Stimulated activated memory B cell treated with anti-CD40 and anti-IgM and Interleukin-4, amounts not matched to agents 10 μg/mL and 1 μg/mL and 100 μg/mL, for 72 hours (primary cell): ENCODE data around the gene GNAI2.
"Not testable (repeated sequence)": the region's sequence is repeated elsewhere in the genome, so short reads cannot be mapped to it uniquely, and the experiment has no call there.

Source experiments
- ATAC-seq: fragments of 150-1000 bp; cut with Tn5 transposase; 2 replicates; pipeline ENCODE4 v1.10.0; 2021
- H3K27ac Mint-ChIP-seq: one replicate; pipeline ENCODE4 v1.8.0; 2022; ENCODE audit warnings: mild to moderate bottlenecking, mixed read lengths
- H3K27me3 Mint-ChIP-seq: one replicate; pipeline ENCODE4 v1.8.0; 2022; ENCODE audit warnings: mixed read lengths
- H3K36me3 Mint-ChIP-seq: one replicate; pipeline ENCODE4 v1.8.0; 2022; ENCODE audit warnings: mixed read lengths
- H3K4me1 Mint-ChIP-seq: one replicate; pipeline ENCODE4 v1.8.0; 2022; ENCODE audit warnings: mixed read lengths
- H3K4me3 Mint-ChIP-seq: one replicate; pipeline ENCODE4 v1.8.0; 2022; ENCODE audit warnings: mild to moderate bottlenecking, moderate library complexity, mixed read lengths
- H3K9me3 Mint-ChIP-seq: one replicate; pipeline ENCODE4 v1.8.0; 2022; ENCODE audit warnings: mixed read lengths

GNAI2 gene

DNA sequence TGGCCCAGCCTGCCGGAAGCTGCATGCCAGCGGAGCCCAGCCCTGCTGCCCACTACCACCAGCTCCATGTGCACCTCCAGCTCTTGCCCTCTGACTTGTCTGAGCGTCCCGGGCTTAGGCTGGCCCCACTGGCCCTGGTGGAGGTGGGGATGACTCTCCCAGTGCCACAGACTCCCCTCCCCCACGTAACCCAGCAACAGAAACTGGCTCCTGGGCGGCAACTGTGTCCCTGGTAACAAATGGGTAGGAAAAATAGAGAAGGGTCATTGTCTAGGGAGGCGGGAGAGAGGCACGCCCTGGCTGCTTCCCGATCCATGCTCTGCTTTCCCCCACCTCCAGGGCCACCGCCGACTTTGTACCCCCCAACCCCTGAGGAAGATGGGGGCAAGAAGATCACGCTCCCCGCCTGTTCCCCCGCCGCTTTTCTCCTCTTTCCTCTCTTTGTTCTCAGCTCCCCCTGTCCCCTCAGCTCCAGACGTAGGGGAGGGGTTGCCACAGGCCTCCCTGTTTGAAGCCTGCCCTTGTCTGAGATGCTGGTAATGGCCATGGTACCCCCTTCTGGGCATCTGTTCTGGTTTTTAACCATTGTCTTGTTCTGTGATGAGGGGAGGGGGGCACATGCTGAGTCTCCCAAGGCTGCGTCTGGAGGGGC is 22.2 kb downstream of the GNAI2 start:
- Mint-ChIP-seq H3K27ac (no peak overlapping the region), H3K4me1 (peaks cover 35% of the 10 kb centered on the region)

DNA sequence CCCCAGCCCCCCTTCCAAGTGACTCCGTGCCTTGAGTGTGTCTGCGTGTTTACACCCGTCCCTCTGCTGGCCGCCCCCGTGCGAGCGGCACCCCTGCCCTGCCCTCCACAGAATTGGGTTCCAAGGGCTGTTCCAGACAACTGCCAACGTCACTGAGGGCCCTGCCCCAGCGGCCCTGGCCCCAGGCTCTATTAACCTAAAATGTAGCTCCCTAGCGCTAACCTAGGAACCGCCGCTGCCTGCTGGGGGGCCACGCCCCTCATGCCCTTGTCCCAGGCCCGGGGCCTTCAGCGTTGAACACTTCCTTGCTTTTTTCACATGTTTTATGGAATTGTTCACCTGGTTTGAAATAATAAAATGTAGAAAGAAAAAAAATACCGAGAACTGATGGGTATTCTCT is 23.0 kb downstream of the GNAI2 start:
- no peak for ATAC-seq
- Mint-ChIP-seq H3K4me1 (peaks cover 27% of the 10 kb centered on the region), H3K9me3 (no peaks in the 10 kb centered on the region), H3K27me3 (peaks cover 2% of the 10 kb centered on the region), H3K4me3 (no peak overlapping the region), H3K36me3 (peaks cover 36% of the 10 kb centered on the region), H3K27ac (peak overlapping the region; percentile 45)

More for the DNA sequence above, 22.2 kb downstream of the GNAI2 start:
- Mint-ChIP-seq H3K4me3 (no peak overlapping the region), H3K9me3 (no peaks in the 10 kb centered on the region), H3K27me3 (no peaks in the 10 kb centered on the region), H3K36me3 (peaks cover 43% of the 10 kb centered on the region)
- no peak for ATAC-seq

- H3K27ac Mint-ChIP-seq, result peak overlapping the region; percentile 45
- H3K4me1 Mint-ChIP-seq, result peaks cover 22% of the 10 kb centered on the region
- peak; percentile 17 for ATAC-seq
- H3K27me3 Mint-ChIP-seq, result peaks cover 8% of the 10 kb centered on the region
- no peaks in the 10 kb centered on the region for H3K9me3 Mint-ChIP-seq
- peak overlapping the region; percentile 63 for H3K4me3 Mint-ChIP-seq
- peaks cover 34% of the 10 kb centered on the region for H3K36me3 Mint-ChIP-seq
Measured at GRCh38 chr3:50259432-50260026, 23.5 kb downstream of the GNAI2 start.

DNA sequence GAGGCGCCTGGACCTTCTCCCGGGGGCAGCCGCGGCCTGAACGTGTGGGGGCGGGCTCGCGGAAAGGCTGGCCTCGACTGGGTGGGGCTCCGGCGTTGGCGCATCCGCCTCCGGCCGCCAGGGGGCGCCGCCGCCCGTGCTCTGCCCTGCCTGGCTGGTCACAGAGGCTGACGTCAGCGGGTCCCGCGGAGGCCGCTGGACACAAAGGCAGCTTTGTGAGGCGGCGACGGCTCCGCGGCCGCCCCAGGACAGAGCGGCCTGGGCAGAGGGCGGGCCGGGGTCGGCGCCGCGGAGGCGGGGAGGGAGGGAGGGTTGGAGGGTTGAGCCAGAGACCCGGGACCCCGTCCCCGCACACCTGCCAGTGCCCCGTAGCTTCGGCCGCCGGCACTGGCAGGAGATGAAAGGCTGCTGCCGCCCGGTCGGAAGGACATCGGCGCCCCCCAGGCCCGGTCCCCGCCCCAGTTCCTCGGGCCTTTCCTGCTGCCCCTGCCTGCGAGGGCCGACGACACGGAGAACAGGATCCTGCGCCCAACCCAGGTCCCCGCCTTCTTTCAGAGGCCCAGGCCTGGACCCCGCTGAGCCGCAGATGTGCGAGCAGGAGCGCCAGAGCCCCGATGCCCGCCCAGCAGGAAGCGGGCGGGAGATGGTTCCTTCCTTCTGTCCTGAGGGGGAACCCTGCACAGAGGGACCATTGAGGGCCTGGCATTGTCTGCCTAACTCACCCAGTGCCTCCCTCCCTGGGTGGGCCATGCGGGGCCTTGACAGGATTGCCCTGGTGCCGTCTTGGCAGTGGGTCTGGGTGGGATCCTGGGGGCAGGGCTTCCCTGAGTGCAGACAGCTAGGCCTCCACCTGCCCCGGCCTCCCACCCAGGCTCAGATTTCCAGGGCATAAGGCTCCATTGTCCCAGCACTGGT is 24.3 kb downstream of the GNAI2 start:
- Mint-ChIP-seq H3K9me3 (no peaks in the 10 kb centered on the region), H3K4me1 (peaks cover 17% of the 10 kb centered on the region), H3K4me3 (peak overlapping the region; percentile 77), H3K27me3 (peaks cover 9% of the 10 kb centered on the region), H3K36me3 (peaks cover 30% of the 10 kb centered on the region), H3K27ac (peak overlapping the region; percentile 45)
- ATAC-seq, result peak; percentile 96

GRCh38 chr3:50260942-50261441 is 25.0 kb downstream of the GNAI2 start:
- Mint-ChIP-seq H3K4me3 (peak overlapping the region; percentile 77), H3K4me1 (peaks cover 17% of the 10 kb centered on the region), H3K27ac (peak overlapping the region; percentile 45)

DNA sequence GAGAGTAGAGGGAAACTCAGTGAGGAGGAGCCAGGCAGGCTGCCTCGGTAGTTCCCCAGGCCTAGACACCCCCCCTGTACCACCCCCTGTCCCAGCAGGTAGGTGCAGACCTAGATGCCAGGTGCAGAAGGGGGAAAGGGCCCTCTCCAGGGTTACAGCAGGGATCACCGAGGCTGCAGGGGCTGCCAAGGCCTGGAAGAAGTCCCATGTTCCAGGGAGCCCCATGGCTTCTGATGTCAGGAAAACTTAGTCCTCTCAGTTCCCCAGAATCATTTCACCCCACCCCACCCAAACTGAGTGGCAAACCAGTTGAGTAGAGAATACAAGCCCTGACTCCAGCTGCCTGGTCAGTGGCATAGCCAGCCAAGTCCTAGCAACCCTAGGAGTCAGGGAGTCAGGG is 25.5 kb downstream of the GNAI2 start:
- H3K36me3 Mint-ChIP-seq, result peaks cover 28% of the 10 kb centered on the region
- no peaks in the 10 kb centered on the region for H3K9me3 Mint-ChIP-seq
- ATAC-seq, result no peak
- H3K4me1 Mint-ChIP-seq, result peaks cover 17% of the 10 kb centered on the region
- no peak overlapping the region for H3K4me3 Mint-ChIP-seq
- no peak overlapping the region for H3K27ac Mint-ChIP-seq
- H3K27me3 Mint-ChIP-seq, result peaks cover 9% of the 10 kb centered on the region

More at GRCh38 chr3:50260942-50261441, 25.0 kb downstream of the GNAI2 start:
- ATAC-seq, result no peak
- Mint-ChIP-seq H3K27me3 (peaks cover 9% of the 10 kb centered on the region), H3K36me3 (peaks cover 30% of the 10 kb centered on the region), H3K9me3 (no peaks in the 10 kb centered on the region)

GRCh38 chr3:50262200-50262599 is 26.2 kb downstream of the GNAI2 start:
- not testable (repeated sequence) for H3K27me3 Mint-ChIP-seq, H3K4me3 Mint-ChIP-seq, H3K9me3 Mint-ChIP-seq, H3K27ac Mint-ChIP-seq, ATAC-seq
- H3K36me3 Mint-ChIP-seq, result peaks cover 21% of the 10 kb centered on the region
- H3K4me1 Mint-ChIP-seq, result peaks cover 17% of the 10 kb centered on the region

- peaks cover 15% of the 10 kb centered on the region for H3K36me3 Mint-ChIP-seq
- no peak overlapping the region for H3K4me3 Mint-ChIP-seq
- peaks cover 9% of the 10 kb centered on the region for H3K27me3 Mint-ChIP-seq
- ATAC-seq, result no peak
- H3K27ac Mint-ChIP-seq, result no peak overlapping the region
- H3K9me3 Mint-ChIP-seq, result no peaks in the 10 kb centered on the region
- H3K4me1 Mint-ChIP-seq, result peaks cover 17% of the 10 kb centered on the region
Measured at GRCh38 chr3:50262778-50263177, 26.8 kb downstream of the GNAI2 start.

- H3K9me3 Mint-ChIP-seq, result no peaks in the 10 kb centered on the region
- peak overlapping the region; percentile 37 for H3K27ac Mint-ChIP-seq
- H3K27me3 Mint-ChIP-seq, result peaks cover 9% of the 10 kb centered on the region
- ATAC-seq, result no peak
- H3K36me3 Mint-ChIP-seq, result peaks cover 6% of the 10 kb centered on the region
- H3K4me1 Mint-ChIP-seq, result peaks cover 16% of the 10 kb centered on the region
- H3K4me3 Mint-ChIP-seq, result no peak overlapping the region
Measured at GRCh38 chr3:50263478-50264382, 27.7 kb downstream of the GNAI2 start.

- peak overlapping the region; percentile 37 for H3K27ac Mint-ChIP-seq
- no peaks in the 10 kb centered on the region for H3K36me3 Mint-ChIP-seq
- no peak for ATAC-seq
- H3K9me3 Mint-ChIP-seq, result no peaks in the 10 kb centered on the region
- H3K4me1 Mint-ChIP-seq, result peaks cover 10% of the 10 kb centered on the region
- H3K27me3 Mint-ChIP-seq, result peaks cover 9% of the 10 kb centered on the region
- no peak overlapping the region for H3K4me3 Mint-ChIP-seq
Measured at GRCh38 chr3:50264383-50264963, 28.5 kb downstream of the GNAI2 start.

DNA sequence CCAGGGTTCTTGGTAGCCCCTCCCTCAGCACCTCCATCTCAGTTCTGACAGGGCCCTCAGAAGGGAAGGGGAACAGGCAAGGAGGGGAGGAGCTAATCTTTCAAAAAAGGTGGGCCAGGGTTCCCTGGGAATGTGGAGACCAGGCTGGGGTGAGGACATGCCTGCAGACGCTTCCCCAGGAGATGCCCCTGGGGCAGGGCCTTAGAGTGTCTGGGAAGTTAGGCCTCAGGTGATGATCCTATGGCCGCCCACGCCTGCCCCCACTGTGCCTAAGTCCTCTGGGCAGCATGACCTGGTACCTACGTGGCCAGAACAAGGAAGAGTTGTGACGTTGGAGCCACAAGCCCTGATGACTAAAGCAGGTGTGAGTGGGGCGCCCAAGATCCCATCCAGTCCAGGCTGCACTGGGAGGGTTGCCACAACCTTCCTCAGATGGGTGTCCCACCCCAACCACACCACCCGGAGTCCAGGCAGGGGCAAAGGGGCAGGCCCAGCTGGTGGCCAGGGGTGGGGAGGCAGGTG is 29.0 kb downstream of the GNAI2 start:
- no peak overlapping the region for H3K27ac Mint-ChIP-seq
- peaks cover 4% of the 10 kb centered on the region for H3K4me1 Mint-ChIP-seq
- ATAC-seq, result no peak
- no peaks in the 10 kb centered on the region for H3K36me3 Mint-ChIP-seq
- H3K27me3 Mint-ChIP-seq, result peaks cover 9% of the 10 kb centered on the region
- no peaks in the 10 kb centered on the region for H3K9me3 Mint-ChIP-seq
- H3K4me3 Mint-ChIP-seq, result no peak overlapping the region

DNA sequence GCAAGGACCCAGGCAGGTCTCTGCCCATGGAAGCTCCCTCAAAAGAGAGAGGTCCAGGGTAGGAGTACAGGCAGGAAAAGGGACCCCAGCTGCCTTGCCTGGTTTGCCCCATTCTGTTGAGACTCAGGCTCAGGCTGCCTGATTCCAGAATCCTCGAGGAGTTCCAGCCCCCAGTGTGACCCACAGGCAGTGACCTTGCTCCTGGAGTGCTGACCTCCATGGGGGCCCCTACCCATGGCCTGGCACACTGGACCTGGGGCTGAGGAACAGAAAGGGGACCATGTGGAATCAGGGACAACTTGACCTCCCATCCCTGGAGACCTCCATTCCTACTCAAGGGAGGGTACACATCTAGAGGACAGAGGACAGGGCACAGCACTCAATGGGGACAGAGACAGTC is 29.6 kb downstream of the GNAI2 start:
- H3K36me3 Mint-ChIP-seq, result no peaks in the 10 kb centered on the region
- H3K4me1 Mint-ChIP-seq, result peaks cover 2% of the 10 kb centered on the region
- no peaks in the 10 kb centered on the region for H3K9me3 Mint-ChIP-seq
- no peak for ATAC-seq
- H3K4me3 Mint-ChIP-seq, result no peak overlapping the region
- peaks cover 9% of the 10 kb centered on the region for H3K27me3 Mint-ChIP-seq
- H3K27ac Mint-ChIP-seq, result no peak overlapping the region

DNA sequence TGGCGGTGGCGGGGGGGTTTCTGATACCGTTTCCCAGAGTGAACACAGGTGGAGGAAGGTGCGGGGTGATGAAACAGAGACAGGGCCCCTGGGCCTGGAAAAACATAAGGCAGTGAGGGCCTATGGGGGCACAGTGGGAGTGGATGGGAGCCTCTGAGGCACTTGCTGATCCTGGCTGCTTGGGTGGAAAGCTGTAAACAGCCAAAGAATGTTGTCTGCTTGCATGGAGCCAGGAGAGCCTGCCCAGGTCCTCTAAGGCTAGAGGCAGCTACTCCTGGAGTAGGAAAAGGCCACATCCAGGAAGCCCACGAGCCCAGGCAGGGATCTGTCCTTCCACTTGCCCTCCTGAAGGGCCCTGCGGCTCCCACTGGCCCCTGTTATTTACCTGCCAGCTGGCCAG is 30.0 kb downstream of the GNAI2 start:
- peaks cover 9% of the 10 kb centered on the region for H3K27me3 Mint-ChIP-seq
- H3K4me1 Mint-ChIP-seq, result no peaks in the 10 kb centered on the region
- no peaks in the 10 kb centered on the region for H3K9me3 Mint-ChIP-seq
- no peaks in the 10 kb centered on the region for H3K36me3 Mint-ChIP-seq
- no peak overlapping the region for H3K27ac Mint-ChIP-seq
- no peak for ATAC-seq
- no peak overlapping the region for H3K4me3 Mint-ChIP-seq

DNA sequence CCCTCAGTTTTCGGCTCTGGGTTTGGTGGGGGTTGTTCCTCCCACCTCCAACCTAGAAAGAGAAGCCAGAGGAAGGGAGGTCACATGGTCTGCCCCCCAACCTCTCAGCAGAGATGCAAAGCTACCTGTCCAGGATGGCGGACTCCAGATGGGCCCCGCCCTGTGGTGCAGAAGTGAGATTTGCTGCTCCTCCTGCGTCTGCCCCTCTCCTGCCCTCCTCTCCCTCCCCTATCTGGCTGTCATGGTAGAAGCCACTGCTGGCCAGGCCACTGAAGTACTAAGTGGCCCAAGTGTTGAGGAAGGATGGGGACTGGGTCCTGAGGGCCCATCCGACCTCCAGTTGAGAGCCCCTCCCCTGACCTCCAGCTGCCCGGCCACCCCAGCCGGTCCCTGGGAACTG is 30.8 kb downstream of the GNAI2 start:
- H3K4me3 Mint-ChIP-seq, result no peak overlapping the region
- H3K27ac Mint-ChIP-seq, result no peak overlapping the region
- no peaks in the 10 kb centered on the region for H3K36me3 Mint-ChIP-seq
- no peaks in the 10 kb centered on the region for H3K9me3 Mint-ChIP-seq
- ATAC-seq, result no peak
- peaks cover 9% of the 10 kb centered on the region for H3K27me3 Mint-ChIP-seq
- H3K4me1 Mint-ChIP-seq, result peaks cover 6% of the 10 kb centered on the region
